Left cardiac atrium (tissue), 4 donors: ENCODE measurements around the gene AURKA. TPM values are rescaled to one million over a fixed set of nuclear protein-coding genes. Genes with fewer than 3 reads are reported as not detected.
A peak's percentile ranks its signal among the peaks of the same experiment; 100 is the strongest.

Experiments
- ATAC-seq, 2 donors: fragments of 200-7000 bp; cut with Tn5 transposase; one replicate each; pipeline ENCODE4 v1.9.1; 2020; ENCODE audit warnings: mild to moderate bottlenecking in 2 of 2, moderate library complexity in 2 of 2
- DNase-seq: peaks from one replicate; pipeline ENCODE4 v3.0.0-alpha.2; 2020
- intact Hi-C, 2 donors: fragments of 100-400 bp; cut with DNase I; formaldehyde crosslinking; loops; one replicate each; pipeline versions ENCODE4 v1.14.1 to v1.15.1; 2022 to 2023
- total RNA-seq, 2 donors: library from RNA; stranded (reverse); fragmentation: NEBNext Ultra II Directional; extraction: Animal tissue kit (Norgen Biotek cat#: 25700); gene quantifications; one replicate each; pipeline ENCODE4 v1.2.1, GENCODE V29; 2021
- donor health status: DM: no; HTN: yes; CAD: no.
- donor health status: DM: no; HTN: yes; CAD: no; lungs with severe emphysema.
- donor health status: DM: yes; HTN: yes; CAD: no.
- donor health status: Dilated cardiomyopathy.

AURKA gene
- total RNA-seq, 2 donors from 2014 or later, result 8.9 to 10.3 TPM

GRCh38 chr20:56368351-56369134 lies 23.5 kb downstream of the AURKA start:
- ATAC-seq, result no peak

GRCh38 chr20:56363491-56363890 lies 28.5 kb downstream of the AURKA start:
- DNase-seq, result no peak
- intact Hi-C loops, result no loop called here
- no peak for ATAC-seq

More at GRCh38 chr20:56368351-56369134, 23.5 kb downstream of the AURKA start:
- intact Hi-C loops, result no loop called here
- no peak for DNase-seq

- DNase-seq (no peak), ATAC-seq (no peak)
- intact Hi-C loops, result no loop called here
Observed at GRCh38 chr20:56362833-56363413, 29.1 kb downstream of the AURKA start.

- DNase-seq (no peak), ATAC-seq (no peak)
- intact Hi-C loops, result no loop called here
Observed at GRCh38 chr20:56361900-56362299, 30.1 kb downstream of the AURKA start.

GRCh38 chr20:56360908-56361205 lies 31.2 kb downstream of the AURKA start:
- intact Hi-C loops, result no loop called here

GRCh38 chr20:56360133-56360907 lies 31.7 kb downstream of the AURKA start:
- DNase-seq, result no peak
- intact Hi-C loops, result no loop called here
- ATAC-seq, result no peak

More at GRCh38 chr20:56360908-56361205, 31.2 kb downstream of the AURKA start:
- DNase-seq (no peak), ATAC-seq (no peak)

- intact Hi-C loops, result no loop called here
- ATAC-seq (peak; percentile 63 to 71), DNase-seq (peak; percentile 60)
Observed at GRCh38 chr20:56359212-56360132, 32.5 kb downstream of the AURKA start.

- intact Hi-C loops, result no loop called here
- DNase-seq, result peak; percentile 92
- ATAC-seq, result peak; percentile 98 to 99
Observed at GRCh38 chr20:56358600-56359211, 33.3 kb downstream of the AURKA start, which contains the start of gene FAM210B. Gene FAM210B (plus strand): TSS chr20:56358974. CDS start chr20:56359006, 32 bp downstream.

GRCh38 chr20:56358070-56358469 lies 33.9 kb downstream of the AURKA start:
- ATAC-seq (no peak), DNase-seq (no peak)
- intact Hi-C loops, result no loop called here

GRCh38 chr20:56353356-56353755 lies 38.7 kb downstream of the AURKA start:
- ATAC-seq (no peak), DNase-seq (no peak)
- intact Hi-C loops, result no loop called here

GRCh38 chr20:56352345-56353055 lies 39.5 kb downstream of the AURKA start:
- DNase-seq, result no peak
- intact Hi-C loops, result no loop called here
- ATAC-seq, result no peak

GRCh38 chr20:56350842-56351241 lies 41.2 kb downstream of the AURKA start:
- intact Hi-C loops, result no loop called here
- no peak for ATAC-seq
- DNase-seq, result no peak

GRCh38 chr20:56348746-56349145 lies 43.3 kb downstream of the AURKA start:
- ATAC-seq (no peak), DNase-seq (no peak)
- intact Hi-C loops, result loop anchor here in 1 of 2 donors (10.0 kb wide), 1 partner anchor 144 kb away; no protein-coding TSS in a partner anchor

- DNase-seq (no peak), ATAC-seq (no peak)
- intact Hi-C loops, result loop anchor here in 1 of 2 donors (10.0 kb wide), 1 partner anchor 143 kb away; no protein-coding TSS in a partner anchor
Observed at GRCh38 chr20:56348305-56348693, 43.7 kb downstream of the AURKA start.

- DNase-seq (no peak), ATAC-seq (no peak)
- intact Hi-C loops, result loop anchor here in 1 of 2 donors (10.0 kb wide), 1 partner anchor 143 kb away; no protein-coding TSS in a partner anchor
Observed at GRCh38 chr20:56347628-56348304, 44.2 kb downstream of the AURKA start.

- intact Hi-C loops, result loop anchor here in 1 of 2 donors (10.0 kb wide), 1 partner anchor 141 kb away; no protein-coding TSS in a partner anchor
- DNase-seq (no peak), ATAC-seq (no peak)
Observed at GRCh38 chr20:56345911-56346310, 46.1 kb downstream of the AURKA start.

GRCh38 chr20:56343861-56344381 lies 48.1 kb downstream of the AURKA start:
- DNase-seq (peak; percentile 42), ATAC-seq (peak; percentile 55 to 83)
- intact Hi-C loops, result loop anchor here in 1 of 2 donors (10.0 kb wide), 1 partner anchor 139 kb away; no protein-coding TSS in a partner anchor
